Gastrocnemius medialis (tissue), 4 donors: ENCODE measurements around the gene TAF5L. TPM values are rescaled to one million over a fixed set of nuclear protein-coding genes. Genes with fewer than 3 reads are reported as not detected.

Experiments
- ATAC-seq, 2 donors: fragments of 150-250 bp; one replicate each; pipeline ENCODE4 v1.9.1; 2016
- DNase-seq, 2 donors: peaks; one replicate each; pipeline ENCODE4 v3.0.0-alpha.2; 2019
- H3K27ac ChIP-seq, 4 donors: fragments of 200-600 bp; sonication (generic); 1 replicate in 1 of 4; 2 replicates in 3 of 4; pipeline ENCODE4 v1.5.1; 2016 to 2018; ENCODE audit warnings: mild to moderate bottlenecking in 2 of 4, moderate library complexity in 1 of 4
- H3K27me3 ChIP-seq, 3 donors: fragments of 200-600 bp; sonication (generic) in 2 of 3; 1 replicate in 1 of 3; 2 replicates in 2 of 3; pipeline versions ENCODE4 v1.5.1 to v1.6.0; 2016 to 2019; ENCODE audit warnings: mild to moderate bottlenecking in 1 of 3, moderate library complexity in 1 of 3
- H3K36me3 ChIP-seq, 2 donors: fragments of 200-600 bp; sonication (generic) in 1 of 2; one replicate each; pipeline ENCODE4 v1.5.1; 2017 to 2018
- H3K4me1 ChIP-seq, 2 donors: fragments of 200-600 bp; sonication (generic) in 1 of 2; one replicate each; pipeline ENCODE4 v1.5.1; 2016 to 2017; ENCODE audit warnings: mild to moderate bottlenecking in 2 of 2
- H3K4me3 ChIP-seq, 4 donors: fragments of 200-600 bp; sonication (generic) in 3 of 4; 1 replicate in 1 of 4; 2 replicates in 3 of 4; pipeline ENCODE4 v1.5.1; 2016 to 2019; ENCODE audit warnings: mild to moderate bottlenecking in 2 of 4
- H3K9me3 ChIP-seq, 3 donors: fragments of 200-600 bp; sonication (generic) in 2 of 3; 1 replicate in 1 of 3; 2 replicates in 2 of 3; pipeline ENCODE4 v1.5.1; 2016 to 2019
- POLR2A ChIP-seq, 2 donors: fragments of 450-650 bp; IDR thresholded peaks; one replicate each; pipeline ENCODE4 v1.6.1; 2017; ENCODE audit warnings: antibody characterized with exemption in 2 of 2, mild to moderate bottlenecking in 2 of 2, moderate library complexity in 2 of 2
- in situ Hi-C, 4 donors: fragments of 200-750 bp; cut with MboI; loops; one replicate each; pipeline versions ENCODE4 v1.15.0 to v1.8.0; 2017; ENCODE audit warnings: low sequenced_read_pairs in 4 of 4
- intact Hi-C: fragments of 100-400 bp; cut with DNase I; formaldehyde crosslinking; loops from one replicate; pipeline ENCODE4 v1.15.1; 2023; ENCODE audit warnings: low total_unique reads
- total RNA-seq, 4 donors: library from RNA; depleted of rRNA; stranded (reverse); fragments of >200 nt; gene quantifications; one replicate each; pipeline versions ENCODE4 v1.1.0 to v1.2.3, GENCODE V29; 2016
- TF ChIP-seq, protein P1 (sequence below), 5 experiments: fragments of 450-650 bp in 3 of 5; fragments of 200-600 bp in 2 of 5; sonication (generic) in 2 of 5; IDR thresholded peaks in 4 of 5; conservative IDR thresholded peaks in 1 of 5; 1 replicate in 4 of 5; 2 replicates in 1 of 5; pipeline ENCODE4 v1.5.1; 2016 to 2019; ENCODE audit warnings: antibody characterized with exemption in 5 of 5, mild to moderate bottlenecking in 3 of 5, moderate library complexity in 3 of 5

The TAF5L gene
- total RNA-seq, 4 donors from 2014 or later = 14.5 to 37.4 (median 24.3) TPM

DNA sequence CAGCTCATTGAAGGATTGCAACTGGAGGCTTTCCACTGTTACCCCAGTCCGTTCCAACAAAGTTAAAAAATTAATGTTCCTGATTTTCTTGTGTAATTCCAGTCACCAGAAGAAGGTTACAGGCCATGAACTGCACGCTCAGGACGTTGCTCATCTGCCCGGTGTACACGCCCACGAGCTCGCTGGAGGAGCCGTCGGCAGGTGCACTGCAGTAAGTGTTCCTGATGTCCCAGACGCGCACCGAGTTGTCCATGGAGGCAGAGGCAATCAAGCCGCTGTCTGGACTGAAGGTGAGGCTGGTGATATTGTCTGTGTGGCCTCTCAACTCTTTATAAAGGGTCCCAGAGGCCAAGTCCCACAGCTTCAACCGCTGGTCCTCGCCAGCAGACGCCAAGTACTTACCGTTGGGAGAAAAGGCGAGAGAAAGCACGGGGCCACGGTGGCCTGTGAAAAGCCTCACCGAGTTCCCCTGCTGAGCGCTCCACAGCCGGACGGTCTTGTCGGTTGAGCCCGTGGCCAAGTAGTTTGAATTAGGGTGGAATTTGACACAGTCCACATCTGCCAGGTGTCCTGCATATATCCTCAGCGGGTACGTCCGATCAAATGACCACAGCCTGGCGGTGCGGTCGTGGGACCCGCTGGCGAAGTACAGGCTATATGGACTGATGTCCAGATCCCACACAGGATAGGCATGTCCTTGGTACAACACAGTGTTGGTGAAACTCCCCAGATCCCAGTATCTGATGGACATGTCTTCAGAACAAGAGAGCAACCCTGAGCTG, 31.5 kb downstream of the TAF5L start:
- peaks cover 0 to 29% of the 10 kb centered on the region in 2 donors for H3K36me3 ChIP-seq
- intact Hi-C loops (no loop called here), in situ Hi-C loops (no loop called here)
- no peaks in the 10 kb centered on the region for H3K27me3 ChIP-seq
- DNase-seq = no peak
- TF ChIP-seq, protein P1, sequence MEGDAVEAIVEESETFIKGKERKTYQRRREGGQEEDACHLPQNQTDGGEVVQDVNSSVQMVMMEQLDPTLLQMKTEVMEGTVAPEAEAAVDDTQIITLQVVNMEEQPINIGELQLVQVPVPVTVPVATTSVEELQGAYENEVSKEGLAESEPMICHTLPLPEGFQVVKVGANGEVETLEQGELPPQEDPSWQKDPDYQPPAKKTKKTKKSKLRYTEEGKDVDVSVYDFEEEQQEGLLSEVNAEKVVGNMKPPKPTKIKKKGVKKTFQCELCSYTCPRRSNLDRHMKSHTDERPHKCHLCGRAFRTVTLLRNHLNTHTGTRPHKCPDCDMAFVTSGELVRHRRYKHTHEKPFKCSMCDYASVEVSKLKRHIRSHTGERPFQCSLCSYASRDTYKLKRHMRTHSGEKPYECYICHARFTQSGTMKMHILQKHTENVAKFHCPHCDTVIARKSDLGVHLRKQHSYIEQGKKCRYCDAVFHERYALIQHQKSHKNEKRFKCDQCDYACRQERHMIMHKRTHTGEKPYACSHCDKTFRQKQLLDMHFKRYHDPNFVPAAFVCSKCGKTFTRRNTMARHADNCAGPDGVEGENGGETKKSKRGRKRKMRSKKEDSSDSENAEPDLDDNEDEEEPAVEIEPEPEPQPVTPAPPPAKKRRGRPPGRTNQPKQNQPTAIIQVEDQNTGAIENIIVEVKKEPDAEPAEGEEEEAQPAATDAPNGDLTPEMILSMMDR (IDR thresholded peaks at IDR 0.05 in 4 of 5, conservative IDR thresholded peaks at IDR 0.05 in 1 of 5) = no peak
- TF ChIP-seq POLR2A (IDR thresholded peaks at IDR 0.05) = no peak
- H3K4me3 ChIP-seq = no peak overlapping the region
- no peaks in the 10 kb centered on the region for H3K9me3 ChIP-seq
- no peak overlapping the region for H3K27ac ChIP-seq
- peaks cover 22 to 30% of the 10 kb centered on the region in 2 donors for H3K4me1 ChIP-seq
- no peak for ATAC-seq

DNA sequence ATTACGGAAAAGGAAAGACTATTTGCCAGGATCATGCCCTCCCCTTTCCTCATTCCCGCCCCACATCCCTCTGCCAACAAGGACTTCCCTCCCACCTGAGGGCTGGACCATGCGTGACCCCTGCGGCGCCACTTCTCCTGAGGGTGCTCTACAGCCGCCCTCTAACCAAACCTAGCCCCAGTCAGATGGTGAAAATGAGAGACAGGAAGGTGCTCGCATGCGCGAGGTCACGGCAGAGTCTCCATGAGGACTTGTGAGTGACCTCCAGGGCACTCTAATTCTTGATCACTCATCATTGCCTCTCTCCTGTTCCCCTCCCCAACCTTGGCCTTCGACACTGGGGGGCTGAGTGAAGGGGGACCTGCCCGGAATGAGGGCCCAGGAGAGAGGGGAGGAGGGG, 32.1 kb downstream of the TAF5L start:
- H3K4me3 ChIP-seq = no peak overlapping the region
- no peak for DNase-seq
- intact Hi-C loops (no loop called here), in situ Hi-C loops (no loop called here)
- H3K27ac ChIP-seq = no peak overlapping the region
- H3K36me3 ChIP-seq = peaks cover 0 to 29% of the 10 kb centered on the region in 2 donors
- H3K27me3 ChIP-seq = no peaks in the 10 kb centered on the region
- no peak for TF ChIP-seq POLR2A (IDR thresholded peaks at IDR 0.05)
- TF ChIP-seq, protein P1 (IDR thresholded peaks at IDR 0.05 in 4 of 5, conservative IDR thresholded peaks at IDR 0.05 in 1 of 5) = no peak
- peaks cover 17 to 24% of the 10 kb centered on the region in 2 donors for H3K4me1 ChIP-seq
- no peaks in the 10 kb centered on the region for H3K9me3 ChIP-seq
- ATAC-seq = no peak

DNA sequence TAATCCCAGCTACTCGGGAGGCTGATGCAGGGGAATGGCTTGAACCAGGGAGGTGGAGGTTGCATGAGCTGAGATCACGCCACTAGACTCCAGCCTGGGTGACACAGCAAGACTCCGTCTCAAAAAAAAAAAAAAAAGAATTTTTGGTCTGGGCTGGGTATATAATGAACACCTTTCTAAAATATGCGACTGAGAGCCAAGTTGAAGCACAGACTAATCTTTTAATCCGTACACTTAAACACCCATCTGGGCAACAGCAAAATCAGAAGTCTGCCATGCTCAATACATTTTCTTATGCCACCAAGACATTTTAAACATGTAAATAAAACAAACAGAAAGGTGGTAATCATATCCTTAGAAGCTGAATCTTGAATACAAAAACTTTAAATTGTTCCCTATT, 35.8 kb downstream of the TAF5L start:
- Histone ChIP-seq H3K27ac (no peak overlapping the region), H3K36me3 (peaks cover 0 to 26% of the 10 kb centered on the region in 2 donors), H3K4me3 (no peak overlapping the region), H3K9me3 (no peaks in the 10 kb centered on the region), H3K4me1 (no peaks in the 10 kb centered on the region), H3K27me3 (no peaks in the 10 kb centered on the region)
- intact Hi-C loops (no loop called here), in situ Hi-C loops (no loop called here)
- DNase-seq (no peak), ATAC-seq (no peak)
- no peak for TF ChIP-seq POLR2A (IDR thresholded peaks at IDR 0.05)
- TF ChIP-seq, protein P1 (IDR thresholded peaks at IDR 0.05 in 4 of 5, conservative IDR thresholded peaks at IDR 0.05 in 1 of 5) = no peak

DNA sequence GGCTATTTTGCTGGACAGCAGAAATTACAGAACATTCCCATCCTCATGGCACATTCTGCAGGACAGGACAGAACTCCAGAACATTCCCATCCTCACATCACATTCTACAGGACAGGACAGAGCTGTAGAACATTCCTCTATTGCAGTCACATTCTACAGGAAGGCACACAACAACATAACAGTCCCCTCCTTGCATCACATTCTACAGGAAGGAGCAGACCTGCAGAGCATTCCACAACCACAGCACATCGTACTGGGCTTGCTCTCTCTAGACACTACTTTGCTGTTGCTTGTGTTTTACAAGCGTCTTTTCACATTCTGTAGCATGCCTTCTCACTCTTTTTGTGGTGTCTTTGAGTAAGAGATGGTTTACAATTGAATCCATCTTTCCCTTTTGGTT, 40.6 kb downstream of the TAF5L start:
- in situ Hi-C loops (no loop called here), intact Hi-C loops (no loop called here)
- ATAC-seq = no peak

More for the DNA sequence above, 40.6 kb downstream of the TAF5L start:
- no peaks in the 10 kb centered on the region for H3K9me3 ChIP-seq
- no peak overlapping the region for H3K27ac ChIP-seq
- no peaks in the 10 kb centered on the region for H3K36me3 ChIP-seq
- H3K4me1 ChIP-seq = peaks cover 0 to 10% of the 10 kb centered on the region in 2 donors
- no peak overlapping the region for H3K4me3 ChIP-seq
- no peaks in the 10 kb centered on the region for H3K27me3 ChIP-seq
- no peak for TF ChIP-seq POLR2A (IDR thresholded peaks at IDR 0.05)
- TF ChIP-seq, protein P1 (IDR thresholded peaks at IDR 0.05 in 4 of 5, conservative IDR thresholded peaks at IDR 0.05 in 1 of 5) = no peak
- DNase-seq = no peak
